HepG2 (cell line): ENCODE data around the gene PPP4R1. TPM values are rescaled to one million over a fixed set of nuclear protein-coding genes. Genes with fewer than 3 reads are reported as not detected.

Experiments used
- ATAC-seq: fragments of 200-7000 bp; cut with Tn5 transposase; 3 replicates; pipeline ENCODE4 v1.9.1; 2020; ENCODE audit warnings: mild to moderate bottlenecking, moderate library complexity
- BruUV-seq: library from RNA; stranded (reverse); fragments of 400-500 nt; replicated peaks from 2 replicates; lab custom pipeline; 2021; lab: Mats Ljungman, UMichigan
- CTCF ChIA-PET: fragments of 300-600 bp; formaldehyde crosslinking; extraction: SDS; loops from one replicate; lab custom pipeline; 2021; ENCODE audit warnings: low total read pairs, inconsistent platforms, low intra/inter-chr PET ratio; lab: Yijun Ruan, JAX
- POLR2A ChIA-PET: fragments of 350-600 bp; sonication (Branson Sonifier 250); formaldehyde crosslinking; loops from one replicate; lab custom pipeline; 2020; ENCODE audit warnings: antibody characterized with exemption, inconsistent platforms; lab: Yijun Ruan, JAX
- DNase-seq: peaks from one replicate; pipeline ENCODE4 v3.0.0-alpha.2; 2015; ENCODE audit warnings: low spot score
- FAIRE-seq: peaks from 3 replicates; lab custom pipeline; 2011; peaks lifted over from hg19 to GRCh38; lab: Jason Lieb, UNC
- H2AFZ ChIP-seq: one replicate; pipeline ENCODE4 v1.6.1; 2011; ENCODE audit warnings: low read length, inconsistent platforms
- H3K27ac ChIP-seq: fragments of 300-600 bp; 3 replicates; pipeline ENCODE4 v1.8.0; 2011; ENCODE audit warnings: mixed run types, mild to moderate bottlenecking, mixed read lengths, low read length, inconsistent platforms; ENCODE audit not compliant: insufficient read depth; ENCODE audit errors: extremely low read length
- H3K27me3 ChIP-seq, 2 experiments: fragments of 200-600 bp in 1 of 2; 2 replicates in 1 of 2; 3 replicates in 1 of 2; pipeline versions ENCODE4 v1.6.0 to v1.8.0; 2011; ENCODE audit warnings: low read length in 2 of 2, mild to moderate bottlenecking in 2 of 2, moderate library complexity in 2 of 2, inconsistent platforms in 1 of 2; ENCODE audit not compliant: insufficient read depth in 2 of 2, control insufficient read depth in 1 of 2
- H3K36me3 ChIP-seq, 2 experiments: fragments of 200-600 bp in 1 of 2; replicated peaks in 1 of 2; 2 replicates in 1 of 2; 3 replicates in 1 of 2; pipeline versions ENCODE4 v1.5.1 to v1.8.0; 2011; ENCODE audit warnings: low read length in 2 of 2, inconsistent platforms in 1 of 2; ENCODE audit not compliant: insufficient read depth in 2 of 2, control insufficient read depth in 1 of 2
- H3K4me1 ChIP-seq: 2 replicates; pipeline ENCODE4 v1.5.1; 2012; ENCODE audit warnings: low read length, inconsistent platforms; ENCODE audit not compliant: insufficient read depth
- H3K4me2 ChIP-seq: 2 replicates; pipeline ENCODE4 v1.6.0; 2011; ENCODE audit warnings: low read depth, low read length, inconsistent platforms
- H3K4me3 ChIP-seq, 3 experiments: fragments of 200-600 bp in 1 of 3; sonication (generic), shearing (Covaris generic) in 1 of 3; replicated peaks in 1 of 3; 2 replicates each; pipeline ENCODE4 v1.5.1; 2011 to 2016; ENCODE audit warnings: low read length in 3 of 3, inconsistent platforms in 2 of 3, low read depth in 2 of 3, mild to moderate bottlenecking in 2 of 3, control low read depth in 1 of 3, mixed read lengths in 1 of 3; ENCODE audit not compliant: insufficient read depth in 1 of 3
- H3K79me2 ChIP-seq: one replicate; pipeline ENCODE4 v1.6.1; 2011; ENCODE audit warnings: low read length, inconsistent platforms; ENCODE audit not compliant: insufficient read depth
- H3K9ac ChIP-seq: 2 replicates; pipeline ENCODE4 v1.6.0; 2011; ENCODE audit warnings: mild to moderate bottlenecking, low read depth, low read length, inconsistent platforms; ENCODE audit not compliant: insufficient read depth
- H3K9me3 ChIP-seq: 2 replicates; pipeline ENCODE4 v1.5.1; 2012; ENCODE audit warnings: mild to moderate bottlenecking, low read length
- H4K20me1 ChIP-seq: 2 replicates; pipeline ENCODE4 v1.6.0; 2011; ENCODE audit warnings: inconsistent platforms, mild to moderate bottlenecking, low read length, moderate library complexity; ENCODE audit not compliant: insufficient read depth
- ADNP ChIP-seq: sonication (generic); formaldehyde crosslinking; IDR thresholded peaks from 2 replicates; pipeline ENCODE4 v1.4.0; 2020; ENCODE audit warnings: missing genetic modification reagents
- GATA4 ChIP-seq: sonication (generic); IDR thresholded peaks from 2 replicates; pipeline ENCODE4 v1.6.1; 2016; ENCODE audit warnings: antibody characterized with exemption, low read depth, borderline replicate concordance
- LBX2 ChIP-seq: sonication (generic); formaldehyde crosslinking; IDR thresholded peaks from 2 replicates; pipeline ENCODE4 v1.5.0; 2020; ENCODE audit warnings: missing genetic modification reagents, mild to moderate bottlenecking, borderline replicate concordance
- NCOA5 ChIP-seq: sonication (generic); formaldehyde crosslinking; IDR thresholded peaks from 2 replicates; pipeline ENCODE4 v1.4.0; 2020; ENCODE audit warnings: missing genetic modification reagents
- PAWR ChIP-seq: sonication (generic); formaldehyde crosslinking; IDR thresholded peaks from 2 replicates; pipeline ENCODE4 v1.4.0; 2020; ENCODE audit warnings: missing genetic modification reagents, mild to moderate bottlenecking, borderline replicate concordance
- TBX2 ChIP-seq: sonication (generic); formaldehyde crosslinking; IDR thresholded peaks from 2 replicates; pipeline ENCODE4 v1.5.0; 2020; ENCODE audit warnings: missing genetic modification reagents, mild to moderate bottlenecking, borderline replicate concordance
- ZBTB8A ChIP-seq: sonication (generic); formaldehyde crosslinking; IDR thresholded peaks from 2 replicates; pipeline ENCODE4 v1.4.0; 2020; ENCODE audit warnings: mild to moderate bottlenecking, low read depth, missing genetic modification reagents, borderline replicate concordance
- ZFP36L2 ChIP-seq: sonication (generic); formaldehyde crosslinking; IDR thresholded peaks from 2 replicates; pipeline ENCODE4 v1.4.0; 2020; ENCODE audit warnings: missing genetic modification reagents
- ZNF230 ChIP-seq: sonication (generic); formaldehyde crosslinking; IDR thresholded peaks from 2 replicates; pipeline ENCODE4 v1.4.0; 2020; ENCODE audit warnings: mild to moderate bottlenecking, missing genetic modification reagents
- ZNF781 ChIP-seq: sonication (generic); formaldehyde crosslinking; IDR thresholded peaks from 2 replicates; pipeline ENCODE4 v1.5.1; 2020; ENCODE audit warnings: borderline replicate concordance, mild to moderate bottlenecking, missing genetic modification reagents; ENCODE audit errors: not compliant biosample characterization
- WGBS: methylation state at CpG from one replicate; pipeline ENCODE4 v1.1.6; 2017; ENCODE audit warnings: low lambda C conversion rate; 5-methylcytosine and 5-hydroxymethylcytosine counted together
- in situ Hi-C: cut with HindIII; loops from 2 replicates; pipeline ENCODE4 v1.10.0; 2017; ENCODE audit warnings: low pct_unique_long_range_greater_than_20kb; ENCODE audit not compliant: extremely low pct_ligation_motif_present
- intact Hi-C: fragments of 100-400 bp; cut with micrococcal nuclease; formaldehyde crosslinking; loops from one replicate; pipeline ENCODE4 v1.10.0; 2022; ENCODE audit not compliant: unreplicated experiment
- polyA plus RNA-seq, 8 experiments: library from polyadenylated mRNA; depleted of rRNA in 3 of 8; stranded (reverse) in 7 of 8; unstranded in 1 of 8; fragments of >200 nt; fragmentation: Illumina TruSeq in 4 of 8; extraction: Trizol in 4 of 8; gene quantifications; 2 replicates each; pipeline versions ENCODE4 v1.2.1 to v1.2.3, GENCODE V29; 2011 to 2016; ENCODE audit warnings: low read depth in 4 of 8, missing spikeins in 1 of 8, mixed read lengths in 1 of 8; ENCODE audit not compliant: insufficient read depth in 1 of 8
- total RNA-seq, 5 experiments: library from RNA; depleted of rRNA; stranded (reverse); fragments of >200 nt; fragmentation: Illumina TruSeq; extraction: Trizol; gene quantifications; 2 replicates each; pipeline ENCODE4 v1.2.3, GENCODE V29; 2016; ENCODE audit warnings: low read depth in 1 of 5
- TF ChIP-seq, protein P1 (sequence below): sonication (generic); formaldehyde crosslinking; IDR thresholded peaks from 2 replicates; pipeline ENCODE4 v1.4.0; 2020; ENCODE audit warnings: missing genetic modification reagents
- TF ChIP-seq, protein P2 (sequence below): sonication (generic); formaldehyde crosslinking; conservative IDR thresholded peaks from 2 replicates; pipeline ENCODE4 v1.8.0; 2022; ENCODE audit warnings: low read depth, missing genetic modification reagents
- TF ChIP-seq, protein P3 (sequence below): IDR thresholded peaks from 2 replicates; pipeline ENCODE4 v1.6.1; 2018; ENCODE audit warnings: missing genetic modification reagents

The PPP4R1 gene
- total and polyA plus RNA-seq, 2 of the 13 experiments (the other 11 are each of a cell fraction or from before 2014, with no cell fraction given) = 66.5 to 72.4 TPM

GRCh38 chr18:9531791-9532410, 82.5 kb downstream of the PPP4R1 start:
- ChIA-PET CTCF (no interaction called here), POLR2A (no interaction called here)
- Histone ChIP-seq H3K79me2 (no peaks in the 10 kb centered on the region), H2AFZ (no peak overlapping the region), H3K9ac (no peak overlapping the region), H4K20me1 (no peaks in the 10 kb centered on the region), H3K27ac (no peak overlapping the region), H3K4me3 (no peak overlapping the region), H3K36me3 (peaks cover 5 to 42% of the 10 kb centered on the region in 2 experiments; a peak in 4 of 5 replicates), H3K4me2 (no peak overlapping the region), H3K9me3 (no peaks in the 10 kb centered on the region), H3K4me1 (peaks cover 21% of the 10 kb centered on the region), H3K27me3 (no peaks in the 10 kb centered on the region)
- intact Hi-C loops = no loop called here
- ATAC-seq = no peak
- FAIRE-seq = no peak
- WGBS = 98% methylated on average over 7 of the region's 7 CpGs
- in situ Hi-C loops = no loop called here
- no peak for DNase-seq
- no TSS peak for BruUV-seq
- no peak for TF ChIP-seq ZNF230 (CRISPR knock-in tag)
- TF ChIP-seq, protein P1, sequence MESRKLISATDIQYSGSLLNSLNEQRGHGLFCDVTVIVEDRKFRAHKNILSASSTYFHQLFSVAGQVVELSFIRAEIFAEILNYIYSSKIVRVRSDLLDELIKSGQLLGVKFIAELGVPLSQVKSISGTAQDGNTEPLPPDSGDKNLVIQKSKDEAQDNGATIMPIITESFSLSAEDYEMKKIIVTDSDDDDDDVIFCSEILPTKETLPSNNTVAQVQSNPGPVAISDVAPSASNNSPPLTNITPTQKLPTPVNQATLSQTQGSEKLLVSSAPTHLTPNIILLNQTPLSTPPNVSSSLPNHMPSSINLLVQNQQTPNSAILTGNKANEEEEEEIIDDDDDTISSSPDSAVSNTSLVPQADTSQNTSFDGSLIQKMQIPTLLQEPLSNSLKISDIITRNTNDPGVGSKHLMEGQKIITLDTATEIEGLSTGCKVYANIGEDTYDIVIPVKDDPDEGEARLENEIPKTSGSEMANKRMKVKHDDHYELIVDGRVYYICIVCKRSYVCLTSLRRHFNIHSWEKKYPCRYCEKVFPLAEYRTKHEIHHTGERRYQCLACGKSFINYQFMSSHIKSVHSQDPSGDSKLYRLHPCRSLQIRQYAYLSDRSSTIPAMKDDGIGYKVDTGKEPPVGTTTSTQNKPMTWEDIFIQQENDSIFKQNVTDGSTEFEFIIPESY = no peak
- TF ChIP-seq, protein P2, sequence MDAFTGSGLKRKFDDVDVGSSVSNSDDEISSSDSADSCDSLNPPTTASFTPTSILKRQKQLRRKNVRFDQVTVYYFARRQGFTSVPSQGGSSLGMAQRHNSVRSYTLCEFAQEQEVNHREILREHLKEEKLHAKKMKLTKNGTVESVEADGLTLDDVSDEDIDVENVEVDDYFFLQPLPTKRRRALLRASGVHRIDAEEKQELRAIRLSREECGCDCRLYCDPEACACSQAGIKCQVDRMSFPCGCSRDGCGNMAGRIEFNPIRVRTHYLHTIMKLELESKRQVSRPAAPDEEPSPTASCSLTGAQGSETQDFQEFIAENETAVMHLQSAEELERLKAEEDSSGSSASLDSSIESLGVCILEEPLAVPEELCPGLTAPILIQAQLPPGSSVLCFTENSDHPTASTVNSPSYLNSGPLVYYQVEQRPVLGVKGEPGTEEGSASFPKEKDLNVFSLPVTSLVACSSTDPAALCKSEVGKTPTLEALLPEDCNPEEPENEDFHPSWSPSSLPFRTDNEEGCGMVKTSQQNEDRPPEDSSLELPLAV (CRISPR knock-in tag) = no peak
- TF ChIP-seq GATA4 = no peak
- TF ChIP-seq ADNP = no peak
- no peak for TF ChIP-seq ZFP36L2 (CRISPR knock-in tag)
- TF ChIP-seq LBX2 = no peak
- no peak for TF ChIP-seq PAWR
- TF ChIP-seq, protein P3, sequence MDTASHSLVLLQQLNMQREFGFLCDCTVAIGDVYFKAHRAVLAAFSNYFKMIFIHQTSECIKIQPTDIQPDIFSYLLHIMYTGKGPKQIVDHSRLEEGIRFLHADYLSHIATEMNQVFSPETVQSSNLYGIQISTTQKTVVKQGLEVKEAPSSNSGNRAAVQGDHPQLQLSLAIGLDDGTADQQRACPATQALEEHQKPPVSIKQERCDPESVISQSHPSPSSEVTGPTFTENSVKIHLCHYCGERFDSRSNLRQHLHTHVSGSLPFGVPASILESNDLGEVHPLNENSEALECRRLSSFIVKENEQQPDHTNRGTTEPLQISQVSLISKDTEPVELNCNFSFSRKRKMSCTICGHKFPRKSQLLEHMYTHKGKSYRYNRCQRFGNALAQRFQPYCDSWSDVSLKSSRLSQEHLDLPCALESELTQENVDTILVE (CRISPR knock-in tag) = no peak
- TF ChIP-seq ZBTB8A (CRISPR knock-in tag) = no peak
- no peak for TF ChIP-seq TBX2
- no peak for TF ChIP-seq ZNF781 (CRISPR knock-in tag)
- no peak for TF ChIP-seq NCOA5 (CRISPR knock-in tag)
